ENCODE measurements around the gene ASPSCR1. TPM values are rescaled to one million over a fixed set of nuclear protein-coding genes. Genes with fewer than 3 reads are reported as not detected.
"Not testable (repeated sequence)": the region's sequence is repeated elsewhere in the genome, so short reads cannot be mapped to it uniquely, and the experiment has no call there.

Gene ASPSCR1
- total RNA-seq, 2 donors from 2014 or later, result 20.6 to 41.3 TPM

- Histone ChIP-seq H3K4me1 (ENCODE audit: control insufficient read depth in 1 of 2, low read depth in 2 of 2) (no peaks in the 10 kb centered on the region), H3K4me3 (no peak overlapping the region), H3K27me3 (replicated peaks; ENCODE audit: insufficient read depth) (no peaks in the 10 kb centered on the region), H3K9me3 (no peaks in the 10 kb centered on the region), H3K36me3 (no peaks in the 10 kb centered on the region), H3K27ac (no peak overlapping the region)
- no peak for TF ChIP-seq CTCF (IDR thresholded peaks at IDR 0.05)
- ATAC-seq (ENCODE audit: insufficient number of reproducible peaks, low FRiP score, low read depth) (no peak), DNase-seq (ENCODE audit: low spot score) (no peak)
These were observed 24.6 kb upstream of the ASPSCR1 start for GRCh38 chr17:81952792-81953228.

- H3K4me3 ChIP-seq; ATAC-seq (ENCODE audit: insufficient number of reproducible peaks, low FRiP score, low read depth); DNase-seq (ENCODE audit: low spot score); H3K27me3 ChIP-seq (replicated peaks; ENCODE audit: insufficient read depth); H3K9me3 ChIP-seq; H3K36me3 ChIP-seq; H3K27ac ChIP-seq; H3K4me1 ChIP-seq (ENCODE audit: control insufficient read depth in 1 of 2, low read depth in 2 of 2): not testable (repeated sequence)
These were observed 24.0 kb upstream of the ASPSCR1 start for GRCh38 chr17:81953443-81953842.

GRCh38 chr17:81954131-81955057, 23.0 kb upstream of the ASPSCR1 start:
- Histone ChIP-seq H3K36me3 (no peaks in the 10 kb centered on the region), H3K4me3 (no peak overlapping the region), H3K27ac (no peak overlapping the region), H3K27me3 (replicated peaks; ENCODE audit: insufficient read depth) (peaks cover 9% of the 10 kb centered on the region), H3K4me1 (ENCODE audit: control insufficient read depth in 1 of 2, low read depth in 2 of 2) (peaks cover 0 to 1% of the 10 kb centered on the region in 2 donors), H3K9me3 (no peaks in the 10 kb centered on the region)
- DNase-seq (ENCODE audit: low spot score) (no peak), ATAC-seq (ENCODE audit: insufficient number of reproducible peaks, low FRiP score, low read depth) (no peak)
- TF ChIP-seq CTCF (IDR thresholded peaks at IDR 0.05), result no peak

GRCh38 chr17:81955058-81955681, 22.3 kb upstream of the ASPSCR1 start:
- peaks cover 13% of the 10 kb centered on the region for H3K27me3 ChIP-seq (replicated peaks; ENCODE audit: insufficient read depth)
- no peak for DNase-seq (ENCODE audit: low spot score)

More at GRCh38 chr17:81955058-81955681, 22.3 kb upstream of the ASPSCR1 start:
- Histone ChIP-seq H3K36me3 (no peaks in the 10 kb centered on the region), H3K9me3 (no peaks in the 10 kb centered on the region), H3K4me1 (ENCODE audit: control insufficient read depth in 1 of 2, low read depth in 2 of 2) (peaks cover 3 to 9% of the 10 kb centered on the region in 2 donors), H3K4me3 (no peak overlapping the region), H3K27ac (no peak overlapping the region)
- ATAC-seq (ENCODE audit: insufficient number of reproducible peaks, low FRiP score, low read depth), result no peak
- TF ChIP-seq CTCF (IDR thresholded peaks at IDR 0.05), result no peak

Data from thoracic aorta (tissue), 2 donors.